A673 (cell line): ENCODE measurements around the gene TTLL10. TPM values are rescaled to one million over a fixed set of nuclear protein-coding genes. Genes with fewer than 3 reads are reported as not detected.

Experiments
- BruUV-seq: library from RNA; stranded (reverse); fragments of 400-500 nt; replicated peaks from 2 replicates; lab custom pipeline; 2021; lab: Mats Ljungman, UMichigan
- CTCF ChIA-PET: fragments of 300-600 bp; sonication (Branson Sonifier 250); formaldehyde crosslinking; loops from one replicate; lab custom pipeline; 2022; ENCODE audit warnings: antibody characterized with exemption; lab: Charles Lee
- POLR2A ChIA-PET: fragments of 300-600 bp; sonication (Branson Sonifier 250); formaldehyde crosslinking; loops from one replicate; lab custom pipeline; 2022; ENCODE audit warnings: antibody characterized with exemption; ENCODE audit not compliant: low non-redundant PET; lab: Charles Lee
- DNase-seq: peaks from one replicate; pipeline ENCODE4 v3.0.0-alpha.2; 2015; ENCODE audit warnings: low spot score
- H3K27ac ChIP-seq: fragments of 200-600 bp; sonication (generic); 2 replicates; pipeline ENCODE4 v1.5.1; 2016; ENCODE audit warnings: mixed run types, low read depth, mild to moderate bottlenecking, mixed read lengths, antibody characterized with exemption, low read length; ENCODE audit not compliant: poor library complexity, severe bottlenecking
- H3K27me3 ChIP-seq: fragments of 200-600 bp; sonication (generic); replicated peaks from 2 replicates; pipeline ENCODE4 v1.6.1; 2017; ENCODE audit warnings: mixed run types, low read depth, mild to moderate bottlenecking, mixed read lengths, antibody characterized with exemption, low read length; ENCODE audit not compliant: insufficient read depth, poor library complexity
- H3K36me3 ChIP-seq: fragments of 200-600 bp; sonication (generic); 2 replicates; pipeline ENCODE4 v1.6.1; 2016; ENCODE audit warnings: mixed run types, mild to moderate bottlenecking, mixed read lengths, antibody characterized with exemption, low read length; ENCODE audit not compliant: insufficient read depth, poor library complexity, severe bottlenecking
- H3K4me1 ChIP-seq: fragments of 200-600 bp; sonication (generic); 2 replicates; pipeline ENCODE4 v1.6.1; 2017; ENCODE audit warnings: mixed run types, mild to moderate bottlenecking, mixed read lengths, antibody characterized with exemption, low read length; ENCODE audit not compliant: insufficient read depth, poor library complexity, severe bottlenecking
- H3K4me3 ChIP-seq: fragments of 200-600 bp; sonication (generic); 2 replicates; pipeline ENCODE4 v1.5.1; 2016; ENCODE audit warnings: low read depth, mixed run types, mild to moderate bottlenecking, mixed read lengths, low read length; ENCODE audit not compliant: poor library complexity, severe bottlenecking
- H3K9me3 ChIP-seq: fragments of 200-600 bp; sonication (generic); 2 replicates; pipeline ENCODE4 v1.6.1; 2016; ENCODE audit warnings: mixed run types, low read depth, mild to moderate bottlenecking, mixed read lengths, antibody characterized with exemption, low read length; ENCODE audit not compliant: poor library complexity, severe bottlenecking
- EZH2 ChIP-seq: fragments of 200-600 bp; sonication (generic); IDR thresholded peaks from 2 replicates; pipeline ENCODE4 v1.6.1; 2017; ENCODE audit warnings: borderline replicate concordance, low read depth, mild to moderate bottlenecking, mixed read lengths, antibody characterized with exemption, low read length; ENCODE audit not compliant: poor library complexity, severe bottlenecking
- intact Hi-C: fragments of 100-400 bp; cut with micrococcal nuclease; formaldehyde crosslinking; loops from one replicate; pipeline ENCODE4 v1.10.0; 2022; ENCODE audit not compliant: unreplicated experiment
- total RNA-seq: library from RNA; stranded (reverse); gene quantifications from 2 replicates; pipeline ENCODE4 v1.2.3, GENCODE V29; 2021
- TF ChIP-seq, protein P1 (sequence below): fragments of 300-800, 200-600 bp; sonication (generic); conservative IDR thresholded peaks from 2 replicates; pipeline ENCODE4 v1.5.1; 2017; ENCODE audit warnings: low read depth, mild to moderate bottlenecking, antibody characterized with exemption, low read length, moderate library complexity, mixed read lengths

Gene TTLL10
- total RNA-seq, 1 experiment from 2014 or later: not detected

DNA sequence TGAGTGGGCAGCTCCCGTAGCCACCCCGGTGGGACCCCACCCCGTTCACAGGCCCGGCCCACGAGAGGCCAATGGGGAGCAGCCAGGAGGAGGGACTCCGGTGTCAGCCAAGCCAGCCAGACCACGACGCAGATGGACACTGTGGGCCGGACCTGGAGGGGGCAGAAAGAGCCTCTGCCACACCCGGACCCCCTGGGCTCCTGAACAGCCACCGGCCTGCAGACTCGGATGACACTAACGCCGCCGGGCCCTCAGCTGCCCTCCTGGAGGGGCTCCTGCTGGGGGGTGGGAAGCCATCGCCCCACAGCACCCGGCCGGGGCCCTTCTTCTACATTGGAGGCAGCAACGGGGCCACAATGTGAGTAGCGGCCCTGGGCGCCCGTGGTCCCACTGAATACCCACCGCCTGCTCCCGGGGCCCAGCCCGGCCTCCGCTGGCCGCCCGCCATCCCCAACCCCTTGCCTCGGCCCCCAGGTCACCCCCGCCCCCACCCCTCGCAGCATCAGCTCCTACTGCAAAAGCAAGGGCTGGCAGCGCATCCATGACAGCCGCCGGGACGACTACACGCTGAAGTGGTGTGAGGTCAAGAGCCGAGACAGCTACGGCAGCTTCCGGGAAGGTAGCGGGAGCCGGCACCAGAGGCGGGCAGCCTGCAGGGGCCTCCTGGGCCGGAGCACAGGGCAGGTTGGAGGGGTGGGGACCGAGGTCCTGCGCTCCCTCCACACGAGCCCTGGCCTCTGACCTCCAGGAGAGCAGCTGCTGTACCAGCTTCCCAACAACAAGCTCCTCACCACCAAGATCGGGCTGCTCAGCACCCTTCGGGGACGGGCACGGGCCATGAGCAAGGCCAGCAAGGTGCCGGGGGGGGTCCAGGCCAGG is 6.5 kb downstream of the TTLL10 start:
- ChIA-PET POLR2A (no interaction called here), CTCF (no interaction called here)
- H3K4me1 ChIP-seq: no peaks in the 10 kb centered on the region
- no peak for DNase-seq
- no peak overlapping the region for H3K27ac ChIP-seq
- H3K27me3 ChIP-seq: no peaks in the 10 kb centered on the region
- no TSS peak for BruUV-seq
- intact Hi-C loops: no loop called here
- TF ChIP-seq EZH2: no peak
- TF ChIP-seq, protein P1, sequence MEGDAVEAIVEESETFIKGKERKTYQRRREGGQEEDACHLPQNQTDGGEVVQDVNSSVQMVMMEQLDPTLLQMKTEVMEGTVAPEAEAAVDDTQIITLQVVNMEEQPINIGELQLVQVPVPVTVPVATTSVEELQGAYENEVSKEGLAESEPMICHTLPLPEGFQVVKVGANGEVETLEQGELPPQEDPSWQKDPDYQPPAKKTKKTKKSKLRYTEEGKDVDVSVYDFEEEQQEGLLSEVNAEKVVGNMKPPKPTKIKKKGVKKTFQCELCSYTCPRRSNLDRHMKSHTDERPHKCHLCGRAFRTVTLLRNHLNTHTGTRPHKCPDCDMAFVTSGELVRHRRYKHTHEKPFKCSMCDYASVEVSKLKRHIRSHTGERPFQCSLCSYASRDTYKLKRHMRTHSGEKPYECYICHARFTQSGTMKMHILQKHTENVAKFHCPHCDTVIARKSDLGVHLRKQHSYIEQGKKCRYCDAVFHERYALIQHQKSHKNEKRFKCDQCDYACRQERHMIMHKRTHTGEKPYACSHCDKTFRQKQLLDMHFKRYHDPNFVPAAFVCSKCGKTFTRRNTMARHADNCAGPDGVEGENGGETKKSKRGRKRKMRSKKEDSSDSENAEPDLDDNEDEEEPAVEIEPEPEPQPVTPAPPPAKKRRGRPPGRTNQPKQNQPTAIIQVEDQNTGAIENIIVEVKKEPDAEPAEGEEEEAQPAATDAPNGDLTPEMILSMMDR: no peak
- no peaks in the 10 kb centered on the region for H3K9me3 ChIP-seq
- H3K36me3 ChIP-seq: no peaks in the 10 kb centered on the region
- H3K4me3 ChIP-seq: no peak overlapping the region

DNA sequence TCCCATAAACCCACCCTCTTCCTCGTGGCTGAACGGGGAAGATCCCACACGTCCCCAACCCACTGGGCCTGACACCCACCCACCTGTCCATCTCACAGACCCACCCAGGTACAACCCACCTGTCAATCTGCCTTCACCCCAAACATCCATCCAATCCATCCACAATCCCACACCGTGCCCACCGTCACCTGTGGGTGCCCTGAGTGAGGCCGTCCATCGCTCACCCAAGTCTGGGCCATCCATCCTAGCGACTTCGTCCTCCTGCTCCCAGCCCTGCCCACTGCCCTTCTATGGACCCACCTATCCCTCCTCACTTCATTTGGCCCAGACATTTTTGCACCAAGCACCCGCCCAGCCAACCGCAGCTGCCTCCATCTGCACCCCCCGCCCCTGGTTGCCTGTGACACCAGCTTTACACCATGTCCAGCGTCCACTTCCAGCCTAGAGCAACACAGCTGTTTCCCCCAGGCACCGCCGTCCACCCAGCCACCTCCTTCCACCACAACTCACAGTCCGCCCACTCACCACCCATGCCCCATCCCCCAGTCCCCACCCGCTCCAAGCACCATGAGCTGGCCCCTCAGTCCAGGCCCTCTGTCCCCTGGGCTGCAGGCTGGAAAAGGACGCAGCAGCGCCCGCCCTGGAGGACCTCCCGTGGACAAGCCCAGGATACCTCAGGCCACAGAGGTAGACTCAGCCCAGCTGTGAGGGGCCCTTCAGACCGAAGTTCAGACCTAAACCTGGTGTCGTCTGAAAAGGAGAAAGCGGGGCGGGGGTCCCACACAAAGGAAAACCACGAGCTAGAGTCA is 7.7 kb downstream of the TTLL10 start:
- Histone ChIP-seq H3K36me3 (no peaks in the 10 kb centered on the region), H3K27ac (no peak overlapping the region), H3K4me3 (no peak overlapping the region), H3K4me1 (no peaks in the 10 kb centered on the region), H3K9me3 (no peaks in the 10 kb centered on the region), H3K27me3 (no peaks in the 10 kb centered on the region)
- intact Hi-C loops: no loop called here
- CTCF ChIA-PET: no interaction called here
- no peak for DNase-seq
- POLR2A ChIA-PET: interaction anchor here (0.6 kb wide), 1 partner anchor 124 kb away, joined by 4 read pairs; no protein-coding TSS in a partner anchor
- BruUV-seq: no TSS peak
- TF ChIP-seq EZH2: no peak
- TF ChIP-seq, protein P1: no peak

GRCh38 chr1:1181938-1182410 is 8.3 kb downstream of the TTLL10 start:
- H3K4me1 ChIP-seq: no peaks in the 10 kb centered on the region
- POLR2A ChIA-PET: interaction anchor here (0.6 kb wide), 1 partner anchor 123 kb away, joined by 4 read pairs; no protein-coding TSS in a partner anchor
- TF ChIP-seq EZH2: no peak
- TF ChIP-seq, protein P1: no peak
- BruUV-seq: no TSS peak
- intact Hi-C loops: no loop called here
- H3K9me3 ChIP-seq: no peaks in the 10 kb centered on the region
- no peak for DNase-seq
- H3K4me3 ChIP-seq: no peak overlapping the region
- no peak overlapping the region for H3K27ac ChIP-seq
- CTCF ChIA-PET: no interaction called here
- no peaks in the 10 kb centered on the region for H3K36me3 ChIP-seq
- H3K27me3 ChIP-seq: no peaks in the 10 kb centered on the region
